OCI-LY7 (cell line): ENCODE data around the gene COL4A2.

Source experiments
- EZH2phosphoT487 ChIP-seq: fragments of 200-600 bp; sonication (generic); IDR thresholded peaks from 2 replicates; pipeline ENCODE4 v1.6.1; 2018; ENCODE audit warnings: low read depth, borderline replicate concordance, mild to moderate bottlenecking, mixed run types, antibody characterized with exemption, low read length, moderate library complexity, mixed read lengths
- TF ChIP-seq, protein P1 (sequence below): fragments of 200-600 bp; sonication (generic); conservative IDR thresholded peaks from 2 replicates; pipeline ENCODE4 v1.5.1; 2014; ENCODE audit warnings: mild to moderate bottlenecking, antibody characterized with exemption, low read length, moderate library complexity, mixed read lengths

- TF ChIP-seq, protein P1, sequence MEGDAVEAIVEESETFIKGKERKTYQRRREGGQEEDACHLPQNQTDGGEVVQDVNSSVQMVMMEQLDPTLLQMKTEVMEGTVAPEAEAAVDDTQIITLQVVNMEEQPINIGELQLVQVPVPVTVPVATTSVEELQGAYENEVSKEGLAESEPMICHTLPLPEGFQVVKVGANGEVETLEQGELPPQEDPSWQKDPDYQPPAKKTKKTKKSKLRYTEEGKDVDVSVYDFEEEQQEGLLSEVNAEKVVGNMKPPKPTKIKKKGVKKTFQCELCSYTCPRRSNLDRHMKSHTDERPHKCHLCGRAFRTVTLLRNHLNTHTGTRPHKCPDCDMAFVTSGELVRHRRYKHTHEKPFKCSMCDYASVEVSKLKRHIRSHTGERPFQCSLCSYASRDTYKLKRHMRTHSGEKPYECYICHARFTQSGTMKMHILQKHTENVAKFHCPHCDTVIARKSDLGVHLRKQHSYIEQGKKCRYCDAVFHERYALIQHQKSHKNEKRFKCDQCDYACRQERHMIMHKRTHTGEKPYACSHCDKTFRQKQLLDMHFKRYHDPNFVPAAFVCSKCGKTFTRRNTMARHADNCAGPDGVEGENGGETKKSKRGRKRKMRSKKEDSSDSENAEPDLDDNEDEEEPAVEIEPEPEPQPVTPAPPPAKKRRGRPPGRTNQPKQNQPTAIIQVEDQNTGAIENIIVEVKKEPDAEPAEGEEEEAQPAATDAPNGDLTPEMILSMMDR, result no peak
- TF ChIP-seq EZH2phosphoT487, result no peak
Measured at GRCh38 chr13:110535526-110535925, 228.4 kb downstream of the COL4A2 start.
